WI38 (cell line): Measurements from ENCODE around the gene UNC80.

Source experiments
- H3K4me3 ChIP-seq: 2 replicates; pipeline ENCODE4 v1.5.1; 2011; ENCODE audit warnings: low read depth, mild to moderate bottlenecking, control low read depth, low read length
- CTCF ChIP-seq: IDR thresholded peaks from 2 replicates; pipeline ENCODE4 v1.5.1; 2012; ENCODE audit warnings: low read depth, mild to moderate bottlenecking, control low read depth, low read length

UNC80 gene

GRCh38 chr2:209965723-209966122 is 194.1 kb downstream of the UNC80 start:
- no peak for TF ChIP-seq CTCF
- no peak overlapping the region for H3K4me3 ChIP-seq

- H3K4me3 ChIP-seq = no peak overlapping the region
- TF ChIP-seq CTCF = no peak
Observed at GRCh38 chr2:209969692-209970091, 198.1 kb downstream of the UNC80 start.

- H3K4me3 ChIP-seq = no peak overlapping the region
- no peak for TF ChIP-seq CTCF
Observed at GRCh38 chr2:209970271-209970670, 198.6 kb downstream of the UNC80 start.

- no peak overlapping the region for H3K4me3 ChIP-seq
- TF ChIP-seq CTCF = no peak
Observed at GRCh38 chr2:209970711-209971110, 199.1 kb downstream of the UNC80 start.

GRCh38 chr2:209973328-209973727 is 201.7 kb downstream of the UNC80 start:
- H3K4me3 ChIP-seq = no peak overlapping the region
- TF ChIP-seq CTCF = no peak

GRCh38 chr2:209974576-209974975 is 202.9 kb downstream of the UNC80 start:
- no peak overlapping the region for H3K4me3 ChIP-seq
- no peak for TF ChIP-seq CTCF

GRCh38 chr2:209976698-209977385 is 205.2 kb downstream of the UNC80 start:
- TF ChIP-seq CTCF = no peak
- H3K4me3 ChIP-seq = no peak overlapping the region
